HepG2 (cell line): ENCODE results near the gene TM4SF5. TPM values are rescaled to one million over a fixed set of nuclear protein-coding genes. Genes with fewer than 3 reads are reported as not detected.

Experiments used
- CCDC6 ChIP-seq: sonication (generic); formaldehyde crosslinking; IDR thresholded peaks from 2 replicates; pipeline ENCODE4 v1.8.1; 2022; ENCODE audit warnings: mild to moderate bottlenecking, missing genetic modification reagents, moderate library complexity
- CHCHD3 ChIP-seq: sonication (generic); formaldehyde crosslinking; IDR thresholded peaks from 2 replicates; pipeline ENCODE4 v1.8.0; 2022; ENCODE audit warnings: mild to moderate bottlenecking, missing genetic modification reagents, moderate library complexity
- CSRNP2 ChIP-seq: sonication (generic); formaldehyde crosslinking; conservative IDR thresholded peaks from 2 replicates; pipeline ENCODE4 v1.8.0; 2022; ENCODE audit warnings: low read depth, missing genetic modification reagents
- ETV5 ChIP-seq: IDR thresholded peaks from 2 replicates; pipeline ENCODE4 v1.6.1; 2018; ENCODE audit warnings: missing biosample characterization, missing genetic modification reagents, inconsistent platforms, borderline replicate concordance
- HNF4G ChIP-seq, 2 experiments: sonication (generic) in 1 of 2; formaldehyde crosslinking in 1 of 2; IDR thresholded peaks; 2 replicates each; pipeline versions ENCODE4 v1.4.0 to v1.6.1; 2011 to 2020; ENCODE audit warnings: borderline replicate concordance in 2 of 2, low read depth in 2 of 2, mild to moderate bottlenecking in 2 of 2, low read length in 1 of 2, missing genetic modification reagents in 1 of 2, moderate library complexity in 1 of 2
- POLR2AphosphoS5 ChIP-seq: IDR thresholded peaks from 2 replicates; pipeline ENCODE4 v1.6.1; 2012; ENCODE audit warnings: low read depth, low read length
- SIX1 ChIP-seq: sonication (generic); formaldehyde crosslinking; IDR thresholded peaks from 2 replicates; pipeline ENCODE4 v1.4.0; 2020; ENCODE audit warnings: missing genetic modification reagents, borderline replicate concordance
- SMAD3 ChIP-seq: sonication (generic); formaldehyde crosslinking; IDR thresholded peaks from 2 replicates; pipeline ENCODE4 v1.4.0; 2020; ENCODE audit warnings: missing genetic modification reagents
- SPEN ChIP-seq: sonication (generic); formaldehyde crosslinking; IDR thresholded peaks from 2 replicates; pipeline ENCODE4 v1.5.1; 2020; ENCODE audit warnings: low read depth, mild to moderate bottlenecking, missing genetic modification reagents
- SRSF9 ChIP-seq: fragments of 200-400 bp; formaldehyde crosslinking; IDR thresholded peaks from 2 replicates; pipeline ENCODE4 v1.6.1; 2018; ENCODE audit warnings: borderline replicate concordance, mild to moderate bottlenecking, low read depth, low read length; ENCODE audit not compliant: insufficient read depth, poor library complexity, severe bottlenecking
- ZHX1 ChIP-seq: sonication (generic); formaldehyde crosslinking; IDR thresholded peaks from 2 replicates; pipeline ENCODE4 v1.8.1; 2022; ENCODE audit warnings: low read depth, mild to moderate bottlenecking, missing genetic modification reagents
- ZNF263 ChIP-seq: sonication (generic); formaldehyde crosslinking; IDR thresholded peaks from 2 replicates; pipeline ENCODE4 v1.4.0; 2020; ENCODE audit warnings: missing genetic modification reagents
- ZNF44 ChIP-seq: sonication (generic); formaldehyde crosslinking; IDR thresholded peaks from 2 replicates; pipeline ENCODE4 v1.5.1; 2020; ENCODE audit warnings: mild to moderate bottlenecking, missing genetic modification reagents
- polyA plus RNA-seq, 8 experiments: library from polyadenylated mRNA; depleted of rRNA in 3 of 8; stranded (reverse) in 7 of 8; unstranded in 1 of 8; fragments of >200 nt; fragmentation: Illumina TruSeq in 4 of 8; extraction: Trizol in 4 of 8; gene quantifications; 2 replicates each; pipeline versions ENCODE4 v1.2.1 to v1.2.3, GENCODE V29; 2011 to 2016; ENCODE audit warnings: low read depth in 4 of 8, missing spikeins in 1 of 8, mixed read lengths in 1 of 8; ENCODE audit not compliant: insufficient read depth in 1 of 8
- total RNA-seq, 5 experiments: library from RNA; depleted of rRNA; stranded (reverse); fragments of >200 nt; fragmentation: Illumina TruSeq; extraction: Trizol; gene quantifications; 2 replicates each; pipeline ENCODE4 v1.2.3, GENCODE V29; 2016; ENCODE audit warnings: low read depth in 1 of 5
- TF ChIP-seq, protein P1 (sequence below): IDR thresholded peaks from 2 replicates; pipeline ENCODE4 v1.6.1; 2012; ENCODE audit warnings: low read length, improper control_type of control experiment
- TF ChIP-seq, protein P2 (sequence below): IDR thresholded peaks from 2 replicates; pipeline ENCODE4 v1.6.1; 2016; ENCODE audit warnings: control low read depth
- TF ChIP-seq, protein P3 (sequence below): sonication (generic); formaldehyde crosslinking; IDR thresholded peaks from 2 replicates; pipeline ENCODE4 v1.5.0; 2020; ENCODE audit warnings: missing genetic modification reagents

TM4SF5 gene
- total and polyA plus RNA-seq, 2 of the 13 experiments (the other 11 are each of a cell fraction or from before 2014, with no cell fraction given): 30.1 to 126 TPM

DNA sequence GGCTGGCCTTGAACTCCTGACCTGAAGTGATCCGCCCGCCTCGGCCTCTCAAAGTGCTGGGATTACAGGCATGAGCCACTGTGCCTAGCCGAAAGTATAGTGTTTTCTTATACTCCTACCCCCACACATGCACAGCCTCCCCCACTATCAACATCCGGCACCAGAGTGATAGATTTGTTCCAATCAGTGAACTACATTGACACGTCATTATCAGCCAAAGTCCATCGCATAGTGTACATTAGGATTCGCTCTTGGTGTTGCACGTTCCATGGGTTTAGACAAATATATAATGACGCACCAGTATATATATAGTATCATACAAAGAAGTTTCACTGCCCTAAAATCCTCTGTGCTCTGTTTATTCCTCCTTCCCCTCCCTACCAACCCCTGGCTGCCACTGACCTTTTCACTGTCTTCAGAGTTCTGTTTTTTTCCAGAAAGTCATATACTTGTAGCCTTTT lies 11.9 kb upstream of the TM4SF5 start (continued):
- peak; percentile 99 for TF ChIP-seq ETV5 (CRISPR knock-in tag)
- TF ChIP-seq ZNF263 (CRISPR knock-in tag): 0 out of 2 replicates have a peak, but pooled peaks have one; percentile 28
- TF ChIP-seq SPEN (CRISPR knock-in tag): peak; percentile 81; the same call in 1 of the 2 replicates
- TF ChIP-seq POLR2AphosphoS5: 0 out of 2 replicates have a peak, but pooled peaks have one; percentile 23
- TF ChIP-seq, protein P1, sequence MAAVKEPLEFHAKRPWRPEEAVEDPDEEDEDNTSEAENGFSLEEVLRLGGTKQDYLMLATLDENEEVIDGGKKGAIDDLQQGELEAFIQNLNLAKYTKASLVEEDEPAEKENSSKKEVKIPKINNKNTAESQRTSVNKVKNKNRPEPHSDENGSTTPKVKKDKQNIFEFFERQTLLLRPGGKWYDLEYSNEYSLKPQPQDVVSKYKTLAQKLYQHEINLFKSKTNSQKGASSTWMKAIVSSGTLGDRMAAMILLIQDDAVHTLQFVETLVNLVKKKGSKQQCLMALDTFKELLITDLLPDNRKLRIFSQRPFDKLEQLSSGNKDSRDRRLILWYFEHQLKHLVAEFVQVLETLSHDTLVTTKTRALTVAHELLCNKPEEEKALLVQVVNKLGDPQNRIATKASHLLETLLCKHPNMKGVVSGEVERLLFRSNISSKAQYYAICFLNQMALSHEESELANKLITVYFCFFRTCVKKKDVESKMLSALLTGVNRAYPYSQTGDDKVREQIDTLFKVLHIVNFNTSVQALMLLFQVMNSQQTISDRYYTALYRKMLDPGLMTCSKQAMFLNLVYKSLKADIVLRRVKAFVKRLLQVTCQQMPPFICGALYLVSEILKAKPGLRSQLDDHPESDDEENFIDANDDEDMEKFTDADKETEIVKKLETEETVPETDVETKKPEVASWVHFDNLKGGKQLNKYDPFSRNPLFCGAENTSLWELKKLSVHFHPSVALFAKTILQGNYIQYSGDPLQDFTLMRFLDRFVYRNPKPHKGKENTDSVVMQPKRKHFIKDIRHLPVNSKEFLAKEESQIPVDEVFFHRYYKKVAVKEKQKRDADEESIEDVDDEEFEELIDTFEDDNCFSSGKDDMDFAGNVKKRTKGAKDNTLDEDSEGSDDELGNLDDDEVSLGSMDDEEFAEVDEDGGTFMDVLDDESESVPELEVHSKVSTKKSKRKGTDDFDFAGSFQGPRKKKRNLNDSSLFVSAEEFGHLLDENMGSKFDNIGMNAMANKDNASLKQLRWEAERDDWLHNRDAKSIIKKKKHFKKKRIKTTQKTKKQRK: no peak
- peak; percentile 93 for TF ChIP-seq HNF4G (IDR thresholded peaks at IDR 0.05; ENCODE audit: borderline replicate concordance, low read depth, low read length)
- peak; percentile 93; the same call in 1 of the 2 replicates for TF ChIP-seq HNF4G (CRISPR knock-in tag; IDR thresholded peaks at IDR 0.05; ENCODE audit: borderline replicate concordance, low read depth)
- no peak for TF ChIP-seq SRSF9
- TF ChIP-seq ZNF44 (CRISPR knock-in tag): no peak
- 0 out of 2 replicates have a peak, but pooled peaks have one; percentile 52 for TF ChIP-seq ZHX1 (CRISPR knock-in tag)
- TF ChIP-seq SMAD3: no peak
- no peak for TF ChIP-seq CSRNP2 (CRISPR knock-in tag)
- TF ChIP-seq SIX1: peak; percentile 79
- TF ChIP-seq CCDC6 (CRISPR knock-in tag): peak; percentile 66; the same call in 1 of the 2 replicates
- TF ChIP-seq, protein P2, sequence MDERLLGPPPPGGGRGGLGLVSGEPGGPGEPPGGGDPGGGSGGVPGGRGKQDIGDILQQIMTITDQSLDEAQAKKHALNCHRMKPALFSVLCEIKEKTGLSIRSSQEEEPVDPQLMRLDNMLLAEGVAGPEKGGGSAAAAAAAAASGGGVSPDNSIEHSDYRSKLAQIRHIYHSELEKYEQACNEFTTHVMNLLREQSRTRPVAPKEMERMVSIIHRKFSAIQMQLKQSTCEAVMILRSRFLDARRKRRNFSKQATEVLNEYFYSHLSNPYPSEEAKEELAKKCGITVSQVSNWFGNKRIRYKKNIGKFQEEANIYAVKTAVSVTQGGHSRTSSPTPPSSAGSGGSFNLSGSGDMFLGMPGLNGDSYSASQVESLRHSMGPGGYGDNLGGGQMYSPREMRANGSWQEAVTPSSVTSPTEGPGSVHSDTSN (CRISPR knock-in tag): peak; percentile 32; the same call in 1 of the 2 replicates
- no peak for TF ChIP-seq CHCHD3 (CRISPR knock-in tag)
- TF ChIP-seq, protein P3, sequence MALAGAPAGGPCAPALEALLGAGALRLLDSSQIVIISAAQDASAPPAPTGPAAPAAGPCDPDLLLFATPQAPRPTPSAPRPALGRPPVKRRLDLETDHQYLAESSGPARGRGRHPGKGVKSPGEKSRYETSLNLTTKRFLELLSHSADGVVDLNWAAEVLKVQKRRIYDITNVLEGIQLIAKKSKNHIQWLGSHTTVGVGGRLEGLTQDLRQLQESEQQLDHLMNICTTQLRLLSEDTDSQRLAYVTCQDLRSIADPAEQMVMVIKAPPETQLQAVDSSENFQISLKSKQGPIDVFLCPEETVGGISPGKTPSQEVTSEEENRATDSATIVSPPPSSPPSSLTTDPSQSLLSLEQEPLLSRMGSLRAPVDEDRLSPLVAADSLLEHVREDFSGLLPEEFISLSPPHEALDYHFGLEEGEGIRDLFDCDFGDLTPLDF: no peak
